ENCODE data around the gene MAN2B2.
A peak's percentile ranks its signal among the peaks of the same experiment; 100 is the strongest.
"Not testable (repeated sequence)": the region's sequence is repeated elsewhere in the genome, so short reads cannot be mapped to it uniquely, and the experiment has no call there.

Gene MAN2B2

GRCh38 chr4:6639137-6639680, 64.2 kb downstream of the MAN2B2 start:
- H3K4me3 ChIP-seq (ENCODE audit: low read depth, low read length): no peak overlapping the region

GRCh38 chr4:6640292-6641163, 65.5 kb downstream of the MAN2B2 start, which contains the start of gene MRFAP1:
Gene MRFAP1, plus strand, starts transcription at chr4:6640685. Its CDS starts 178 bp downstream, at chr4:6640863.
- H3K4me3 ChIP-seq (ENCODE audit: low read depth, low read length): peak within 1 kb of the TSS; percentile 90

GRCh38 chr4:6641164-6641970, 66.4 kb downstream of the MAN2B2 start:
- peak overlapping the region; percentile 90 for H3K4me3 ChIP-seq (ENCODE audit: low read depth, low read length)

GRCh38 chr4:6641971-6642320, 67.0 kb downstream of the MAN2B2 start:
- H3K4me3 ChIP-seq (ENCODE audit: low read depth, low read length): peak overlapping the region; percentile 90

- no peak overlapping the region for H3K4me3 ChIP-seq (ENCODE audit: low read depth, low read length)
These were observed 68.3 kb downstream of the MAN2B2 start for GRCh38 chr4:6643141-6643847.

- H3K4me3 ChIP-seq (ENCODE audit: low read depth, low read length): no peak overlapping the region
These were observed 70.0 kb downstream of the MAN2B2 start for GRCh38 chr4:6644792-6645530.

- H3K4me3 ChIP-seq (ENCODE audit: low read depth, low read length): no peak overlapping the region
These were observed 72.2 kb downstream of the MAN2B2 start for GRCh38 chr4:6647169-6647568.

- H3K4me3 ChIP-seq (ENCODE audit: low read depth, low read length): no peak overlapping the region
These were observed 72.7 kb downstream of the MAN2B2 start for GRCh38 chr4:6647582-6648230.

- no peak overlapping the region for H3K4me3 ChIP-seq (ENCODE audit: low read depth, low read length)
These were observed 74.2 kb downstream of the MAN2B2 start for GRCh38 chr4:6649216-6649615.

GRCh38 chr4:6654211-6654610, 79.2 kb downstream of the MAN2B2 start:
- not testable (repeated sequence) for H3K4me3 ChIP-seq (ENCODE audit: low read depth, low read length)

GRCh38 chr4:6655291-6655690, 80.3 kb downstream of the MAN2B2 start:
- not testable (repeated sequence) for H3K4me3 ChIP-seq (ENCODE audit: low read depth, low read length)

- H3K4me3 ChIP-seq (ENCODE audit: low read depth, low read length): no peak overlapping the region
These were observed 80.9 kb downstream of the MAN2B2 start for GRCh38 chr4:6655924-6656323.

GRCh38 chr4:6657242-6658208, 82.5 kb downstream of the MAN2B2 start:
- H3K4me3 ChIP-seq (ENCODE audit: low read depth, low read length): no peak overlapping the region

GRCh38 chr4:6658209-6658595, 83.2 kb downstream of the MAN2B2 start:
- no peak overlapping the region for H3K4me3 ChIP-seq (ENCODE audit: low read depth, low read length)

- H3K4me3 ChIP-seq (ENCODE audit: low read depth, low read length): peak overlapping the region; percentile 8
These were observed 83.6 kb downstream of the MAN2B2 start for GRCh38 chr4:6658597-6659075.

GRCh38 chr4:6659897-6660296, 84.9 kb downstream of the MAN2B2 start:
- no peak overlapping the region for H3K4me3 ChIP-seq (ENCODE audit: low read depth, low read length)

GRCh38 chr4:6660430-6660829, 85.4 kb downstream of the MAN2B2 start:
- H3K4me3 ChIP-seq (ENCODE audit: low read depth, low read length): no peak overlapping the region

GRCh38 chr4:6662591-6662990, 87.6 kb downstream of the MAN2B2 start:
- H3K4me3 ChIP-seq (ENCODE audit: low read depth, low read length): no peak overlapping the region
